HG03108 (cell line): ENCODE results near the gene GLYATL1B.
"Not testable (repeated sequence)": the region's sequence is repeated elsewhere in the genome, so short reads cannot be mapped to it uniquely, and the experiment has no call there.

Experiments used
- ATAC-seq: cut with Tn5 transposase; IDR thresholded peaks from one replicate; pipeline ENCODE4 v1.9.1; 2021; ENCODE audit warnings: moderate library complexity; ENCODE audit not compliant: unreplicated experiment

GLYATL1B gene

GRCh38 chr11:59095225-59095624 is 9.1 kb downstream of the GLYATL1B start:
- peak; percentile 88 for ATAC-seq

GRCh38 chr11:59095972-59096575 is 10.0 kb downstream of the GLYATL1B start:
- not testable (repeated sequence) for ATAC-seq

- ATAC-seq: no peak
Measured at GRCh38 chr11:59097113-59097708, 11.1 kb downstream of the GLYATL1B start.

GRCh38 chr11:59097938-59098337 is 11.8 kb downstream of the GLYATL1B start:
- ATAC-seq: not testable (repeated sequence)

GRCh38 chr11:59102259-59102765 is 16.2 kb downstream of the GLYATL1B start:
- peak; percentile 52 for ATAC-seq

- peak; percentile 66 for ATAC-seq
Measured at GRCh38 chr11:59106363-59107336, 20.5 kb downstream of the GLYATL1B start, which contains the start of gene FAM111B. FAM111B (plus strand) TSS chr11:59107237; CDS start chr11:59109626, 2,389 bp downstream.

- peak; percentile 22 for ATAC-seq
Measured at GRCh38 chr11:59107721-59108120, 21.6 kb downstream of the GLYATL1B start.

- ATAC-seq: no peak
Measured at GRCh38 chr11:59112494-59112893, 26.4 kb downstream of the GLYATL1B start.

GRCh38 chr11:59114344-59114743 is 28.2 kb downstream of the GLYATL1B start:
- no peak for ATAC-seq

GRCh38 chr11:59115553-59115952 is 29.4 kb downstream of the GLYATL1B start:
- ATAC-seq: no peak

GRCh38 chr11:59117774-59118173 is 31.7 kb downstream of the GLYATL1B start:
- no peak for ATAC-seq

- no peak for ATAC-seq
Measured at GRCh38 chr11:59119826-59120225, 33.7 kb downstream of the GLYATL1B start.

GRCh38 chr11:59135648-59136461 is 49.7 kb downstream of the GLYATL1B start:
- peak; percentile 97 for ATAC-seq

- not testable (repeated sequence) for ATAC-seq
Measured at GRCh38 chr11:59136551-59136950, 50.4 kb downstream of the GLYATL1B start.

GRCh38 chr11:59137190-59137589 is 51.1 kb downstream of the GLYATL1B start:
- ATAC-seq: no peak

GRCh38 chr11:59138643-59139042 is 52.5 kb downstream of the GLYATL1B start:
- ATAC-seq: no peak

GRCh38 chr11:59141191-59141590 is 55.1 kb downstream of the GLYATL1B start:
- ATAC-seq: no peak

GRCh38 chr11:59141673-59142460 is 55.8 kb downstream of the GLYATL1B start:
- ATAC-seq: no peak
